ENCODE measurements around the gene BRINP3. TPM values are rescaled to one million over a fixed set of nuclear protein-coding genes. Genes with fewer than 3 reads are reported as not detected.

BRINP3 gene
- total RNA-seq, 1 donor from 2014 or later: not detected

- Mint-ChIP-seq H3K27ac (ENCODE audit: unreplicated experiment) (no peak overlapping the region), H3K4me3 (ENCODE audit: unreplicated experiment) (no peak overlapping the region), H3K4me1 (ENCODE audit: low read depth) (peaks cover 11% of the 10 kb centered on the region), H3K9me3 (ENCODE audit: low read depth) (no peaks in the 10 kb centered on the region), H3K27me3 (ENCODE audit: low read depth) (no peaks in the 10 kb centered on the region), H3K36me3 (ENCODE audit: low read depth) (no peaks in the 10 kb centered on the region)
- DNase-seq (ENCODE audit: low spot score): no peak
- TF ChIP-seq CTCF (IDR thresholded peaks at IDR 0.05): no peak
Measured at GRCh38 chr1:190175320-190175719, 302.3 kb downstream of the BRINP3 start.

- Mint-ChIP-seq H3K36me3 (ENCODE audit: low read depth) (no peaks in the 10 kb centered on the region), H3K9me3 (ENCODE audit: low read depth) (no peaks in the 10 kb centered on the region), H3K27ac (ENCODE audit: unreplicated experiment) (no peak overlapping the region), H3K4me3 (ENCODE audit: unreplicated experiment) (no peak overlapping the region), H3K27me3 (ENCODE audit: low read depth) (no peaks in the 10 kb centered on the region), H3K4me1 (ENCODE audit: low read depth) (peaks cover 29% of the 10 kb centered on the region)
- no peak for TF ChIP-seq CTCF (IDR thresholded peaks at IDR 0.05)
- DNase-seq (ENCODE audit: low spot score): no peak
Measured at GRCh38 chr1:190172651-190173430, 304.8 kb downstream of the BRINP3 start.

- TF ChIP-seq CTCF (IDR thresholded peaks at IDR 0.05): no peak
- Mint-ChIP-seq H3K9me3 (ENCODE audit: low read depth) (no peaks in the 10 kb centered on the region), H3K27me3 (ENCODE audit: low read depth) (no peaks in the 10 kb centered on the region), H3K36me3 (ENCODE audit: low read depth) (no peaks in the 10 kb centered on the region), H3K4me1 (ENCODE audit: low read depth) (peaks cover 37% of the 10 kb centered on the region), H3K4me3 (ENCODE audit: unreplicated experiment) (no peak overlapping the region), H3K27ac (ENCODE audit: unreplicated experiment) (no peak overlapping the region)
- DNase-seq (ENCODE audit: low spot score): no peak
Measured at GRCh38 chr1:190170321-190170720, 307.3 kb downstream of the BRINP3 start.

GRCh38 chr1:190169311-190170067 is 308.2 kb downstream of the BRINP3 start:
- peaks cover 33% of the 10 kb centered on the region for H3K4me1 Mint-ChIP-seq (ENCODE audit: low read depth)
- H3K9me3 Mint-ChIP-seq (ENCODE audit: low read depth): no peaks in the 10 kb centered on the region
- no peak for DNase-seq (ENCODE audit: low spot score)
- H3K27me3 Mint-ChIP-seq (ENCODE audit: low read depth): no peaks in the 10 kb centered on the region
- H3K4me3 Mint-ChIP-seq (ENCODE audit: unreplicated experiment): no peak overlapping the region
- TF ChIP-seq CTCF (IDR thresholded peaks at IDR 0.05): no peak
- H3K36me3 Mint-ChIP-seq (ENCODE audit: low read depth): no peaks in the 10 kb centered on the region
- no peak overlapping the region for H3K27ac Mint-ChIP-seq (ENCODE audit: unreplicated experiment)

- no peaks in the 10 kb centered on the region for H3K36me3 Mint-ChIP-seq (ENCODE audit: low read depth)
Measured at GRCh38 chr1:190168893-190169280, 308.8 kb downstream of the BRINP3 start.

More at GRCh38 chr1:190168893-190169280, 308.8 kb downstream of the BRINP3 start:
- peaks cover 33% of the 10 kb centered on the region for H3K4me1 Mint-ChIP-seq (ENCODE audit: low read depth)
- H3K4me3 Mint-ChIP-seq (ENCODE audit: unreplicated experiment): no peak overlapping the region
- TF ChIP-seq CTCF (IDR thresholded peaks at IDR 0.05): no peak
- no peaks in the 10 kb centered on the region for H3K9me3 Mint-ChIP-seq (ENCODE audit: low read depth)
- no peak overlapping the region for H3K27ac Mint-ChIP-seq (ENCODE audit: unreplicated experiment)
- no peak for DNase-seq (ENCODE audit: low spot score)
- no peaks in the 10 kb centered on the region for H3K27me3 Mint-ChIP-seq (ENCODE audit: low read depth)
